ENCODE data around the gene OSBPL3.

DNA sequence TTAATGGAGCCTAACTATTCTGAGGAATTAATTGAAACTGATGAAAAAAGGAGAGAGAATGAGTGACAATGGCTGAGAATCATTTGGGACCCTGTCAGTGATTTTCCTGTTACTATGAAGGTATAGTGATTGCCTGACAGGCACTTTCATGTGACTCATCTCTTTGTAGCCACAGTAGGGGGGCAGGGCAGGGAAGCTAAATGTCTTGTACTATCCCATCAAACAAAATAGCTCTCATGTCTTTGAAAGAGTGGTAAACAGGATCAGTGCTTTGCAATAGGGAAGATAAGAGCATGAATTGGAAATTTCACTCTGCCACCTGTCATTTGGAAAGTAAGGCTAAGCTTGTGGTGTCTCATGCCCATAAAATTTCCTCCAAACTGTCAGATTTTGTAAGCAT lies 128.2 kb downstream of the OSBPL3 start:
- TF ChIP-seq YY1 (tag by site-specific recombination; IDR thresholded peaks at IDR 0.05) (no peak), ZNF510 (tag by site-specific recombination; IDR thresholded peaks at IDR 0.05; ENCODE audit: insufficient replicate concordance) (no peak), ZNF660 (tag by site-specific recombination; IDR thresholded peaks at IDR 0.05) (no peak), MYNN (tag by site-specific recombination; IDR thresholded peaks at IDR 0.05; ENCODE audit: borderline replicate concordance) (no peak), ZNF184 (tag by site-specific recombination; IDR thresholded peaks at IDR 0.05) (no peak), ZBTB8A (tag by site-specific recombination; IDR thresholded peaks at IDR 0.05) (no peak), ZNF501 (tag by site-specific recombination; IDR thresholded peaks at IDR 0.05) (no peak), ZNF677 (tag by site-specific recombination; IDR thresholded peaks at IDR 0.05) (no peak), ZNF324 (tag by site-specific recombination; IDR thresholded peaks at IDR 0.05) (no peak)
- TF ChIP-seq, protein P1, sequence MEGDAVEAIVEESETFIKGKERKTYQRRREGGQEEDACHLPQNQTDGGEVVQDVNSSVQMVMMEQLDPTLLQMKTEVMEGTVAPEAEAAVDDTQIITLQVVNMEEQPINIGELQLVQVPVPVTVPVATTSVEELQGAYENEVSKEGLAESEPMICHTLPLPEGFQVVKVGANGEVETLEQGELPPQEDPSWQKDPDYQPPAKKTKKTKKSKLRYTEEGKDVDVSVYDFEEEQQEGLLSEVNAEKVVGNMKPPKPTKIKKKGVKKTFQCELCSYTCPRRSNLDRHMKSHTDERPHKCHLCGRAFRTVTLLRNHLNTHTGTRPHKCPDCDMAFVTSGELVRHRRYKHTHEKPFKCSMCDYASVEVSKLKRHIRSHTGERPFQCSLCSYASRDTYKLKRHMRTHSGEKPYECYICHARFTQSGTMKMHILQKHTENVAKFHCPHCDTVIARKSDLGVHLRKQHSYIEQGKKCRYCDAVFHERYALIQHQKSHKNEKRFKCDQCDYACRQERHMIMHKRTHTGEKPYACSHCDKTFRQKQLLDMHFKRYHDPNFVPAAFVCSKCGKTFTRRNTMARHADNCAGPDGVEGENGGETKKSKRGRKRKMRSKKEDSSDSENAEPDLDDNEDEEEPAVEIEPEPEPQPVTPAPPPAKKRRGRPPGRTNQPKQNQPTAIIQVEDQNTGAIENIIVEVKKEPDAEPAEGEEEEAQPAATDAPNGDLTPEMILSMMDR (tag by site-specific recombination; IDR thresholded peaks at IDR 0.05), result no peak
- TF ChIP-seq, protein P2, sequence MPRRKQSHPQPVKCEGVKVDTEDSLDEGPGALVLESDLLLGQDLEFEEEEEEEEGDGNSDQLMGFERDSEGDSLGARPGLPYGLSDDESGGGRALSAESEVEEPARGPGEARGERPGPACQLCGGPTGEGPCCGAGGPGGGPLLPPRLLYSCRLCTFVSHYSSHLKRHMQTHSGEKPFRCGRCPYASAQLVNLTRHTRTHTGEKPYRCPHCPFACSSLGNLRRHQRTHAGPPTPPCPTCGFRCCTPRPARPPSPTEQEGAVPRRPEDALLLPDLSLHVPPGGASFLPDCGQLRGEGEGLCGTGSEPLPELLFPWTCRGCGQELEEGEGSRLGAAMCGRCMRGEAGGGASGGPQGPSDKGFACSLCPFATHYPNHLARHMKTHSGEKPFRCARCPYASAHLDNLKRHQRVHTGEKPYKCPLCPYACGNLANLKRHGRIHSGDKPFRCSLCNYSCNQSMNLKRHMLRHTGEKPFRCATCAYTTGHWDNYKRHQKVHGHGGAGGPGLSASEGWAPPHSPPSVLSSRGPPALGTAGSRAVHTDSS (tag by site-specific recombination; IDR thresholded peaks at IDR 0.05), result no peak

Measured in HEK293 (cell line).